ENCODE measurements around the gene TPRG1. TPM values are rescaled to one million over a fixed set of nuclear protein-coding genes. Genes with fewer than 3 reads are reported as not detected.

Gene TPRG1
- total and polyA plus RNA-seq, 8 donors = 0.12 to 4.4 (median 1.2) TPM; not detected in 1

DNA sequence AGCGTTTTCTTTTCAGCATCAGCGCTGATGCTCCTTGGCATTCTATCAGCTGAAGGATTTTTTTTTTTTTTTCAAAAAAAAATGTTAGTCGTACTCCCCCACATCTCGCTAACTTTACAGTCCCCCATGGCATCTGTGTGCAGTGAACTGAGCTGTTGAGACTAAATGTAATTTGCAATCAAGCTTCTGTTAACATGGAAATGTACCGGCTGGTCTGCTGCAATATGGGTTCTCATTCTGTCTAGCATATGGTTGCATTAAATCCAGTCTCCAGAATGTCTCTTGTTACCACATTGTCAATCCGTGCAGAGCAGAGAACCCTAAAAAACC, 32.2 kb upstream of the TPRG1 start:
- 65 to 74% methylated on average over 6 of the region's 6 CpGs for WGBS, 2 donors
- H3K36me3 ChIP-seq = no peaks in the 10 kb centered on the region
- ATAC-seq = no peak
- no peaks in the 10 kb centered on the region for H3K27me3 ChIP-seq
- H3K4me3 ChIP-seq = no peak overlapping the region
- intact Hi-C loops (cut with DNase I) = no loop called here
- H3K27ac ChIP-seq = no peak overlapping the region
- no peaks in the 10 kb centered on the region for H3K4me1 ChIP-seq
- FAIRE-seq = no peak
- DNase-seq = no peak
- TF ChIP-seq, protein P1, sequence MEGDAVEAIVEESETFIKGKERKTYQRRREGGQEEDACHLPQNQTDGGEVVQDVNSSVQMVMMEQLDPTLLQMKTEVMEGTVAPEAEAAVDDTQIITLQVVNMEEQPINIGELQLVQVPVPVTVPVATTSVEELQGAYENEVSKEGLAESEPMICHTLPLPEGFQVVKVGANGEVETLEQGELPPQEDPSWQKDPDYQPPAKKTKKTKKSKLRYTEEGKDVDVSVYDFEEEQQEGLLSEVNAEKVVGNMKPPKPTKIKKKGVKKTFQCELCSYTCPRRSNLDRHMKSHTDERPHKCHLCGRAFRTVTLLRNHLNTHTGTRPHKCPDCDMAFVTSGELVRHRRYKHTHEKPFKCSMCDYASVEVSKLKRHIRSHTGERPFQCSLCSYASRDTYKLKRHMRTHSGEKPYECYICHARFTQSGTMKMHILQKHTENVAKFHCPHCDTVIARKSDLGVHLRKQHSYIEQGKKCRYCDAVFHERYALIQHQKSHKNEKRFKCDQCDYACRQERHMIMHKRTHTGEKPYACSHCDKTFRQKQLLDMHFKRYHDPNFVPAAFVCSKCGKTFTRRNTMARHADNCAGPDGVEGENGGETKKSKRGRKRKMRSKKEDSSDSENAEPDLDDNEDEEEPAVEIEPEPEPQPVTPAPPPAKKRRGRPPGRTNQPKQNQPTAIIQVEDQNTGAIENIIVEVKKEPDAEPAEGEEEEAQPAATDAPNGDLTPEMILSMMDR (IDR thresholded peaks at IDR 0.05) = no peak
- H3K9me3 ChIP-seq = no peaks in the 10 kb centered on the region

DNA sequence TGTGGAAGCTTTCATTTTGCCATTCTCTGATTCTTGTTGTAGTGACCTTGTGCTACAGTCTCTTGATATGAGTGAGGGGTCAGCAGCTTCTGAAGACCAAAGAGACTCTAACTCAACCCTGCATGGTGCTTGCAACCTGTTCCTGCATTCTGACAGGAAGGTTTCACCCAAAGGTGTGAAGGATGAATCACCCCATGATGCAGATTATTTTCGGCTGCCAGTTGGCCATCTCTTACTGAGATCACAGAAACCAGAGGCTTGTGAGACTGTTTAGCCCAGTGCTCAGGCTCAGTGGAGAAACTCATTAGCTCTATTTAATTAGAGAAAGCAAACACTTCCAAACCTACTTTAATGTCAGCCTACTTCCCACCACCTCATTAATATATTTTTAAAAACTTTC, 29.2 kb upstream of the TPRG1 start:
- DNase-seq = no peak
- intact Hi-C loops (cut with DNase I) = no loop called here
- no peaks in the 10 kb centered on the region for H3K4me1 ChIP-seq
- H3K27ac ChIP-seq = no peak overlapping the region
- no peak overlapping the region for H3K4me3 ChIP-seq
- TF ChIP-seq, protein P1 (IDR thresholded peaks at IDR 0.05) = no peak
- no peaks in the 10 kb centered on the region for H3K27me3 ChIP-seq
- no peaks in the 10 kb centered on the region for H3K36me3 ChIP-seq
- FAIRE-seq = no peak
- WGBS, 2 donors = 54 to 71% methylated on average over 1 of the region's 1 CpG
- H3K9me3 ChIP-seq = no peaks in the 10 kb centered on the region
- peak in 1 of 4 donors; percentile 42 for ATAC-seq

GRCh38 chr3:189143321-189143720, 28.4 kb upstream of the TPRG1 start:
- TF ChIP-seq, protein P1 (IDR thresholded peaks at IDR 0.05) = no peak
- no peak overlapping the region for H3K4me3 ChIP-seq
- intact Hi-C loops (cut with DNase I) = no loop called here
- no peak overlapping the region for H3K27ac ChIP-seq
- H3K4me1 ChIP-seq = no peaks in the 10 kb centered on the region
- no peak for ATAC-seq
- no peak for FAIRE-seq
- no peak for DNase-seq
- H3K27me3 ChIP-seq = no peaks in the 10 kb centered on the region
- no peaks in the 10 kb centered on the region for H3K36me3 ChIP-seq
- no peaks in the 10 kb centered on the region for H3K9me3 ChIP-seq
- WGBS, 2 donors = 60 to 79% methylated on average over 1 of the region's 1 CpG

DNA sequence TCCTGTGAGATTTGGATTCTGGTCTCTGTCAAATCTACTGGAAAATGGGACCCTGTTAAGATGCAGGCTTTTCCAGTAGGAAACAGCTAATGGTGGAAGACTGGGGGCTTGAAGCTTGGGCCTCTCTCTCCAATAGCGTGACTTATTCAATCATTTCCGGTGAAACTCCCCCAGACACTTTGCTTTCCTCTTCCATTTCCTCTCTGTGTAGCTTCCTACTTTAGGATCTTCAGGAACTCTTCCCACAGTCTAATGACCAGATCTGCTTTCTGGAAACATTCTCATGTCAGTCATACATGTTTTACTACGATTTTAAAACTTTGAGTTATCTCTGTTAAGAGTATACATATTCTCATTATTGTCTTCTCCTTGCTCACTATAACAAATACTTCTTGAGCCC, 28.0 kb upstream of the TPRG1 start:
- ATAC-seq = no peak
- TF ChIP-seq, protein P1 (IDR thresholded peaks at IDR 0.05) = no peak

DNA sequence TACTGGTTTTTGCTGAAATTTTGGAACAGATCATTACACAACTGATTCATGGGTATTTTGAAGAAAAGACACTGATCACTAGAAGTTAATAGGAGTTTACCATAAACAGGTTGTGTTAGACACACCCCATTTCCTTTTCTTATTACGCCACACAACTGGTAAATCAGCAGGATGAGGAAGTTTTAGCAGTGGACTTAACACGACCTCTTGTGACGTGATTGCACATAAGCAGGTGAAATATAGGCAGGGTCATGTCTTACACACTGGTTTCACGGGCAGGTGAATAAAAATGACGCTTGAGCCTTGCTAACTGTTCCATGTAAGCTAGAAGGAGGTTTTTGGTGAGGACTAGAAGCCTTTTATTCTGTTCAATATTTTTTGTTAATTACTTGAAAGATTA, 27.1 kb upstream of the TPRG1 start:
- no peak overlapping the region for H3K27ac ChIP-seq
- TF ChIP-seq, protein P1 (IDR thresholded peaks at IDR 0.05) = no peak
- no peak overlapping the region for H3K4me3 ChIP-seq
- no peaks in the 10 kb centered on the region for H3K4me1 ChIP-seq
- no peaks in the 10 kb centered on the region for H3K36me3 ChIP-seq
- intact Hi-C loops (cut with DNase I) = no loop called here
- DNase-seq = no peak
- no peaks in the 10 kb centered on the region for H3K9me3 ChIP-seq
- WGBS, 2 donors = 38 to 42% methylated on average over 5 of the region's 5 CpGs
- no peaks in the 10 kb centered on the region for H3K27me3 ChIP-seq
- peak in 3 of 4 donors; percentile 55 to 74 (median 65) for ATAC-seq
- FAIRE-seq = no peak

More for the DNA sequence above, 28.0 kb upstream of the TPRG1 start:
- DNase-seq (no peak), FAIRE-seq (no peak)
- no peaks in the 10 kb centered on the region for H3K9me3 ChIP-seq
- no peaks in the 10 kb centered on the region for H3K4me1 ChIP-seq
- no peaks in the 10 kb centered on the region for H3K36me3 ChIP-seq
- intact Hi-C loops (cut with DNase I) = no loop called here
- no peak overlapping the region for H3K27ac ChIP-seq
- H3K27me3 ChIP-seq = no peaks in the 10 kb centered on the region
- no peak overlapping the region for H3K4me3 ChIP-seq
- WGBS, 2 donors = 63 to 74% methylated on average over 3 of the region's 3 CpGs

Data from pancreas (tissue), 10 donors.